K562 (cell line): ENCODE results near the gene SH2D7. TPM values are rescaled to one million over a fixed set of nuclear protein-coding genes. Genes with fewer than 3 reads are reported as not detected.

ENCODE experiments used
- ATAC-seq: fragments of 200-7000 bp; cut with Tn5 transposase; 3 replicates; pipeline ENCODE4 v1.9.1; 2020; ENCODE audit warnings: moderate library complexity
- BruUV-seq: library from RNA; stranded (reverse); fragments of 400-500 nt; replicated peaks from 2 replicates; lab custom pipeline; 2021; lab: Mats Ljungman, UMichigan
- CTCF ChIA-PET: fragments of 300-600 bp; formaldehyde crosslinking; extraction: SDS; loops from one replicate; lab custom pipeline; 2021; ENCODE audit warnings: low intra/inter-chr PET ratio; lab: Yijun Ruan, JAX
- POLR2A ChIA-PET: fragments of 300-600, 350-650 bp; sonication (Branson Sonifier 250); formaldehyde crosslinking; extraction: SDS; loops from one replicate; lab custom pipeline; 2021; ENCODE audit warnings: antibody characterized with exemption, inconsistent platforms; lab: Yijun Ruan, JAX
- DNase-seq, 4 experiments: peaks; one replicate each; pipeline versions ENCODE4 v3.0.0 to v3.0.0-alpha.2; 2011 to 2018; ENCODE audit warnings: low spot score in 3 of 4, mixed read lengths in 3 of 4; ENCODE audit errors: extremely low read depth in 1 of 4
- FAIRE-seq: peaks from 2 replicates; lab custom pipeline; 2011; peaks lifted over from hg19 to GRCh38; lab: Jason Lieb, UNC
- H2AFZ ChIP-seq: 2 replicates; pipeline ENCODE4 v1.6.0; 2011; ENCODE audit warnings: low read depth, low read length, control low read depth, inconsistent platforms
- H3K27ac ChIP-seq: fragments of 200-600 bp; 3 replicates; pipeline ENCODE4 v1.8.0; 2011; ENCODE audit warnings: low read depth, mild to moderate bottlenecking, control low read depth, inconsistent platforms, low read length, moderate library complexity, mixed read lengths; ENCODE audit errors: extremely low read depth
- H3K27me3 ChIP-seq, 2 experiments: fragments of 300-600 bp in 1 of 2; 2 replicates in 1 of 2; 3 replicates in 1 of 2; pipeline versions ENCODE4 v1.6.0 to v1.8.0; 2011; ENCODE audit warnings: inconsistent platforms in 2 of 2, low read length in 2 of 2, mild to moderate bottlenecking in 1 of 2, mixed read lengths in 1 of 2, moderate library complexity in 1 of 2; ENCODE audit not compliant: control insufficient read depth in 2 of 2, insufficient read depth in 2 of 2
- H3K36me3 ChIP-seq: fragments of 300-600 bp; 3 replicates; pipeline ENCODE4 v1.8.0; 2011; ENCODE audit warnings: mild to moderate bottlenecking, low read length, inconsistent platforms; ENCODE audit not compliant: control insufficient read depth, insufficient read depth
- H3K4me1 ChIP-seq, 2 experiments: fragments of 200-600 bp in 1 of 2; replicated peaks in 1 of 2; 2 replicates in 1 of 2; 3 replicates in 1 of 2; pipeline versions ENCODE4 v1.5.1 to v1.8.0; 2011; ENCODE audit warnings: inconsistent platforms in 2 of 2, low read length in 2 of 2, mild to moderate bottlenecking in 1 of 2, mixed read lengths in 1 of 2, moderate library complexity in 1 of 2; ENCODE audit not compliant: control insufficient read depth in 2 of 2, insufficient read depth in 2 of 2
- H3K4me2 ChIP-seq: 2 replicates; pipeline ENCODE4 v1.6.1; 2011; ENCODE audit warnings: low read length, control low read depth, inconsistent platforms, mixed read lengths; ENCODE audit not compliant: insufficient read depth
- H3K4me3 ChIP-seq: fragments of 200-600 bp; sonication (generic), shearing (Covaris generic); 2 replicates; pipeline ENCODE4 v1.5.1; 2016; ENCODE audit warnings: control low read depth, inconsistent platforms
- H3K79me2 ChIP-seq: fragments of 200-600 bp; 3 replicates; pipeline ENCODE4 v1.8.0; 2011; ENCODE audit warnings: low read length, inconsistent platforms; ENCODE audit not compliant: control insufficient read depth, insufficient read depth
- H3K9ac ChIP-seq, 2 experiments: 2 replicates each; pipeline versions ENCODE4 v1.6.0 to v1.6.1; 2011; ENCODE audit warnings: low read depth in 2 of 2, low read length in 2 of 2, control low read depth in 1 of 2, inconsistent platforms in 1 of 2, mild to moderate bottlenecking in 1 of 2, mixed read lengths in 1 of 2; ENCODE audit not compliant: insufficient read depth in 1 of 2
- H3K9me1 ChIP-seq: one replicate; pipeline ENCODE4 v1.6.0; 2011; ENCODE audit warnings: inconsistent platforms, mild to moderate bottlenecking, low read length, moderate library complexity; ENCODE audit not compliant: control insufficient read depth, insufficient read depth
- H3K9me3 ChIP-seq: replicated peaks from 2 replicates; pipeline ENCODE4 v1.5.1; 2011; ENCODE audit warnings: low read depth, low read length, inconsistent platforms; ENCODE audit not compliant: control insufficient read depth, insufficient read depth
- H4K20me1 ChIP-seq: replicated peaks from 2 replicates; pipeline ENCODE4 v1.6.1; 2011; ENCODE audit warnings: low read length, inconsistent platforms, mixed read lengths; ENCODE audit not compliant: control insufficient read depth, insufficient read depth
- ARID2 ChIP-seq: fragments of 450-650 bp; IDR thresholded peaks from 2 replicates; pipeline ENCODE4 v1.6.1; 2017; ENCODE audit warnings: antibody characterized with exemption, mild to moderate bottlenecking
- BDP1 ChIP-seq: IDR thresholded peaks from 3 replicates; pipeline ENCODE4 v1.6.1; 2011; ENCODE audit not compliant: insufficient read length, insufficient read depth
- CEBPG ChIP-seq, 3 experiments: fragments of 200-800 bp in 1 of 3; sonication (Bioruptor generic) in 1 of 3; sonication (generic) in 1 of 3; formaldehyde crosslinking in 1 of 3; IDR thresholded peaks in 2 of 3; conservative IDR thresholded peaks in 1 of 3; 2 replicates each; pipeline versions ENCODE4 v1.6.1 to v1.8.0; 2016 to 2022; ENCODE audit warnings: missing compliant biosample characterization in 2 of 3, missing genetic modification characterization in 2 of 3, mild to moderate bottlenecking in 1 of 3, missing genetic modification reagents in 1 of 3
- KLF6 ChIP-seq: fragments of 250-450 bp; sonication (Bioruptor Pico); IDR thresholded peaks from 2 replicates; pipeline ENCODE4 v1.4.0; 2020; ENCODE audit warnings: mild to moderate bottlenecking, moderate library complexity, borderline replicate concordance
- L3MBTL2 ChIP-seq: fragments of 450-650 bp; IDR thresholded peaks from 2 replicates; pipeline ENCODE4 v1.6.1; 2016; ENCODE audit warnings: mild to moderate bottlenecking, moderate library complexity
- MEF2A ChIP-seq: IDR thresholded peaks from 2 replicates; pipeline ENCODE4 v1.6.1; 2011; ENCODE audit warnings: low read depth, mild to moderate bottlenecking, low read length, moderate library complexity; ENCODE audit not compliant: control insufficient read depth
- RAD21 ChIP-seq, 2 experiments: fragments of 250-450 bp in 1 of 2; fragments of 450-650 bp in 1 of 2; sonication (Bioruptor Pico) in 1 of 2; formaldehyde crosslinking in 1 of 2; IDR thresholded peaks in 1 of 2; conservative IDR thresholded peaks in 1 of 2; 2 replicates each; pipeline versions ENCODE4 v1.4.0 to v1.8.0; 2020 to 2022; ENCODE audit warnings: mild to moderate bottlenecking in 2 of 2, moderate library complexity in 1 of 2
- RCOR1 ChIP-seq, 2 experiments: IDR thresholded peaks; 2 replicates each; pipeline ENCODE4 v1.6.1; 2012; ENCODE audit warnings: low read depth in 2 of 2, low read length in 2 of 2, borderline replicate concordance in 1 of 2, improper control_type of control experiment in 1 of 2
- REST ChIP-seq, 2 experiments: fragments of 450-650 bp; formaldehyde crosslinking in 1 of 2; IDR thresholded peaks; 2 replicates each; pipeline versions ENCODE4 v1.4.0 to v1.6.1; 2014 to 2020; ENCODE audit warnings: mild to moderate bottlenecking in 2 of 2, borderline replicate concordance in 1 of 2, low read depth in 1 of 2
- SMAD3 ChIP-seq: fragments of 450-650 bp; formaldehyde crosslinking; conservative IDR thresholded peaks from 2 replicates; pipeline ENCODE4 v1.4.0; 2020; ENCODE audit warnings: mild to moderate bottlenecking
- SRSF7 ChIP-seq: fragments of 200-400 bp; formaldehyde crosslinking; optimal IDR thresholded peaks from 2 replicates; pipeline ENCODE3; 2017; ENCODE audit warnings: mild to moderate bottlenecking, low read depth, low read length
- ZBTB17 ChIP-seq: fragments of 450-650 bp; formaldehyde crosslinking; IDR thresholded peaks from 2 replicates; pipeline ENCODE4 v1.4.0; 2020; ENCODE audit warnings: mild to moderate bottlenecking
- ZNF785 ChIP-seq: fragments of 250-450 bp; sonication (Bioruptor Pico); IDR thresholded peaks from 2 replicates; pipeline ENCODE4 v1.4.0; 2020; ENCODE audit warnings: mild to moderate bottlenecking
- WGBS: fragments of 100-300 bp; shearing (Covaris generic); methylation state at CpG from one replicate; pipeline ENCODE4 v1.1.6; 2016; ENCODE audit warnings: low coverage, mixed read lengths; ENCODE audit not compliant: insufficient coverage; ENCODE audit errors: missing lambda C conversion rate; 5-methylcytosine and 5-hydroxymethylcytosine counted together
- in situ Hi-C: fragments of 300-500 bp; cut with MboI; formaldehyde crosslinking; loops from 4 replicates; pipeline ENCODE4 v1.15.0; 2018; ENCODE audit warnings: inconsistent platforms, mixed read lengths
- intact Hi-C: fragments of 100-400 bp; cut with micrococcal nuclease; formaldehyde crosslinking; loops from 2 replicates; pipeline ENCODE4 v1.14.2; 2022
- polyA plus RNA-seq, 8 experiments: library from polyadenylated mRNA; depleted of rRNA in 4 of 8; stranded (reverse) in 5 of 8; unstranded in 3 of 8; fragments of >200 nt; fragmentation: Nextera tagmentation in 2 of 8; fragmentation: Illumina TruSeq in 1 of 8; extraction: Ambion mirVana in 2 of 8; extraction: Trizol in 1 of 8; gene quantifications; 2 replicates each; pipeline versions ENCODE4 v1.2.1 to v1.2.3, GENCODE V29; 2011 to 2014; ENCODE audit warnings: inconsistent platforms in 1 of 8, missing spikeins in 1 of 8
- total RNA-seq, 7 experiments: library from RNA; depleted of rRNA in 6 of 7; stranded (reverse); fragments of >200 nt in 6 of 7; fragmentation: Illumina TruSeq in 2 of 7; extraction: Trizol in 2 of 7; gene quantifications; 2 replicates each; pipeline versions ENCODE4 v1.2.1 to v1.2.3, GENCODE V29; 2011 to 2021; ENCODE audit warnings: low replicate concordance in 1 of 7

Gene SH2D7
- total and polyA plus RNA-seq, 9 of the 15 experiments (the other 6 are each of a cell fraction or from before 2014, with no cell fraction given): not detected

DNA sequence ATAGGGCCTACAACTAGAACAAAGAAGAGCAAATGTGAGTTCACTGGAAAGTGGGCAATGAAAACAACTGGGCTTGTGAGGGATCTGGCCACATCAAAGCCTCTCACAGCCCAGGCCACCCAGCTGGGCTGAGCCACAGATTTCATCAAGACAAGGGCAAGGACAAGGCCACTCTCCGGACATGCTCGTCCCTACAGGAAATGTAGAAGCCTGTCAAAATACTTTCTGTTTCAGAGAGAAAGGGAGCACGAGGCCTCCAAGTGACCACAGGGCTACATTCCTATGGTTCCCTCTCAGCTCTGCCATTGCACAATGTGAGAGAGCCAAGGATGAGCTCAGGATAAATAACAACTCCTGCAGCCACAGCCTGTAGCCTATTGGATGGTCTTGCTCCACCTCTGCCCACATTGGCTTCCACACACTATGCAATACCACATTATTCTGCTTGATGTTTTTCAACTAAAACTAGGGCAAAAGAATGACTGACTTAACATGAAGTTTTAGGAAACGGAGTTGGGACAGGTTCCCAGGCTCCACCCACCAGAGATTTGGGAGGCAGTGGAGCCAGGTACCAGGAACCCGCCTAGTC lies 27.0 kb upstream of the SH2D7 start:
- CTCF ChIA-PET: no interaction called here
- Histone ChIP-seq H3K27me3 (no peaks in the 10 kb centered on the region), H3K9me3 (no peaks in the 10 kb centered on the region), H3K4me1 (peaks cover 0 to 37% of the 10 kb centered on the region in 2 experiments; a peak in 4 of 5 replicates), H4K20me1 (peaks cover 8% of the 10 kb centered on the region), H3K36me3 (no peaks in the 10 kb centered on the region), H3K9me1 (no peaks in the 10 kb centered on the region), H3K9ac (no peak overlapping the region), H3K79me2 (peaks cover 22% of the 10 kb centered on the region; the same call in 2 of the 3 replicates), H3K27ac (no peak overlapping the region), H2AFZ (no peak overlapping the region), H3K4me2 (no peak overlapping the region), H3K4me3 (no peak overlapping the region)
- POLR2A ChIA-PET: interaction anchor here (0.7 kb wide), 2 partner anchors 10 to 19 kb away, joined by 3 to 4 read pairs; no protein-coding TSS in a partner anchor
- ATAC-seq: peak; percentile 43; the same call in 2 of the 3 replicates
- intact Hi-C loops (no loop called here), in situ Hi-C loops (no loop called here)
- no TSS peak for BruUV-seq
- no peak for FAIRE-seq
- 52% methylated on average over 5 of the region's 5 CpGs for WGBS
- no peak for DNase-seq
- TF ChIP-seq SMAD3 (CRISPR knock-in tag) (no peak), RAD21 (CRISPR knock-in tag; conservative IDR thresholded peaks at IDR 0.05 in 1 of 2, IDR thresholded peaks at IDR 0.05 in 1 of 2) (0 out of 4 replicates have a peak, but pooled peaks of 1 of the 2 experiments have one; percentile 3), CEBPG (CRISPR knock-in tag; IDR thresholded peaks at IDR 0.05) (peak; percentile 63), CEBPG (tag; conservative IDR thresholded peaks at IDR 0.05 in 1 of 2, IDR thresholded peaks at IDR 0.05 in 1 of 2) (peak; percentile 93 to 96), SRSF7 (no peak), BDP1 (no peak), RCOR1 (IDR thresholded peaks at IDR 0.05; ENCODE audit: borderline replicate concordance in 1 of 2, low read depth in 2 of 2, low read length in 2 of 2) (no peak), REST (IDR thresholded peaks at IDR 0.05; ENCODE audit: borderline replicate concordance) (no peak), REST (CRISPR knock-in tag; IDR thresholded peaks at IDR 0.05; ENCODE audit: low read depth) (no peak), ZBTB17 (CRISPR knock-in tag) (no peak), KLF6 (no peak), MEF2A (no peak), L3MBTL2 (peak; percentile 63; the same call in 1 of the 2 replicates), ZNF785 (CRISPR knock-in tag) (no peak), ARID2 (no peak)
